H1 (cell line): ENCODE measurements around the gene CCNT2. TPM values are rescaled to one million over a fixed set of nuclear protein-coding genes. Genes with fewer than 3 reads are reported as not detected.

ENCODE experiments used
- BCL11A ChIP-seq, 2 experiments: IDR thresholded peaks; one replicate each; pipeline ENCODE4 v1.6.1; 2011; ENCODE audit warnings: low read depth in 2 of 2, low read length in 2 of 2, mild to moderate bottlenecking in 2 of 2
- CHD1 ChIP-seq: IDR thresholded peaks from 2 replicates; pipeline ENCODE4 v1.6.1; 2012; ENCODE audit warnings: low read depth, low read length, improper control_type of control experiment
- CHD7 ChIP-seq: fragments of 300-600 bp; sonication (generic); IDR thresholded peaks from 2 replicates; pipeline ENCODE4 v1.7.1; 2012; ENCODE audit warnings: low read length, moderate library complexity, mild to moderate bottlenecking, inconsistent platforms; ENCODE audit not compliant: insufficient replicate concordance
- MAX ChIP-seq: IDR thresholded peaks from 2 replicates; pipeline ENCODE4 v1.6.1; 2012; ENCODE audit warnings: inconsistent platforms
- POLR2A ChIP-seq, 2 experiments: IDR thresholded peaks; 1 replicate in 1 of 2; 2 replicates in 1 of 2; pipeline ENCODE4 v1.6.1; 2011; ENCODE audit warnings: low read depth in 2 of 2, low read length in 2 of 2, mild to moderate bottlenecking in 2 of 2; ENCODE audit errors: control extremely low read depth in 1 of 2
- TAF1 ChIP-seq: IDR thresholded peaks from 2 replicates; pipeline ENCODE4 v1.6.1; 2011; ENCODE audit warnings: mild to moderate bottlenecking, low read depth, low read length
- YY1 ChIP-seq: IDR thresholded peaks from 2 replicates; pipeline ENCODE4 v1.6.1; 2011; ENCODE audit warnings: low read depth, mild to moderate bottlenecking, low read length
- polyA plus RNA-seq, 7 experiments: library from polyadenylated mRNA; depleted of rRNA in 3 of 7; stranded (reverse) in 5 of 7; unstranded in 2 of 7; fragments of >200 nt in 5 of 7; fragments of 200-250 nt in 2 of 7; gene quantifications; 1 replicate in 5 of 7; 2 replicates in 1 of 7; 4 replicates in 1 of 7; pipeline versions ENCODE4 v1.2.1 to v1.2.3, GENCODE V29; 2011 to 2013; ENCODE audit warnings: missing spikeins in 2 of 7, mixed read lengths in 2 of 7
- total RNA-seq: library from RNA; stranded (reverse); fragmentation: NEBNext Ultra II Directional; extraction: Animal tissue kit (Norgen Biotek cat#: 25700); gene quantifications from 2 replicates; pipeline ENCODE4 v1.2.1, GENCODE V29; 2021
- TF ChIP-seq, protein P1 (sequence below), 3 experiments: IDR thresholded peaks; 1 replicate in 2 of 3; 2 replicates in 1 of 3; pipeline versions ENCODE4 v1.5.1 to v1.6.1; 2011; ENCODE audit warnings: low read length in 3 of 3, mild to moderate bottlenecking in 3 of 3, inconsistent platforms in 2 of 3, low read depth in 1 of 3, moderate library complexity in 1 of 3; ENCODE audit not compliant: insufficient read depth in 1 of 3; ENCODE audit errors: control extremely low read depth in 1 of 3

Gene CCNT2
- total and polyA plus RNA-seq, 2 of the 8 experiments (the other 6 are each of a cell fraction or from before 2014, with no cell fraction given) = 13.0 to 39.7 TPM

DNA sequence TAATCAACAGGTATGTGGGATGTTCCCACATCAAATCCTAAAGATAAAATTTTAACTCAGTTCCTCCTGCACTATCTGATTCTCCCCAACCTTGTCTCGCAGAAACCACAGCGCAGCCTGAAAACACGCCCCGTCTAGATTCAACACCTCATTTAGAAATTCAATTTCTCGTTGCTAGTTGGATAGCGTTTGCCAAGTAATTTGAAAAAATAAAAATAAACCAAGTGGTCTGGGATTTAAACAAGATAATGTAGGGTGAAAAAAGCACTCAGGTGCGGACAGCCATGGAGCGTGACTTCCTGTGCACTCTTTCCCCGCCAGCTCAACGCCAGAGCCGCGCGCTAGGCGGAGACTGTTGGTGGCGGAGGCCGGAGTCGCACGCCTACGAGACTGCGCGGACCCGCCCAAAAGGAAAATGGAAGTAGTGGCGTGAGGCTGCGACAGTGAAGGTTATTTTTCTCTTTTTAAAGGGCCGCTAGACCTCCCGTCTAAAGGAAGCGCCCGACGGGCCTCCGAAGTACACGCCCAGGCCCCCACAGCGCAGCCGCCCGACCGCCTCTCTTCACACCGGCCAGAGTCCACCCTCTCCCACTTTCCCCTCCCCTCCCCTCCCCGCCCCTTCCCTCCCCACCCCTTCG lies 615 bp upstream of the CCNT2 start (continued):
- TF ChIP-seq CHD7 (no peak), CHD1 (no peak), TAF1 (peak; percentile 83), BCL11A (IDR thresholded peaks at IDR 0.05; ENCODE audit: low read depth in 2 of 2, low read length in 2 of 2) (no peak), YY1 (peak; percentile 77), MAX (peak; percentile 19), POLR2A (IDR thresholded peaks at IDR 0.05; ENCODE audit: control extremely low read depth in 1 of 2, low read depth in 2 of 2, low read length in 2 of 2) (peak; percentile 64 to 68)
- TF ChIP-seq, protein P1, sequence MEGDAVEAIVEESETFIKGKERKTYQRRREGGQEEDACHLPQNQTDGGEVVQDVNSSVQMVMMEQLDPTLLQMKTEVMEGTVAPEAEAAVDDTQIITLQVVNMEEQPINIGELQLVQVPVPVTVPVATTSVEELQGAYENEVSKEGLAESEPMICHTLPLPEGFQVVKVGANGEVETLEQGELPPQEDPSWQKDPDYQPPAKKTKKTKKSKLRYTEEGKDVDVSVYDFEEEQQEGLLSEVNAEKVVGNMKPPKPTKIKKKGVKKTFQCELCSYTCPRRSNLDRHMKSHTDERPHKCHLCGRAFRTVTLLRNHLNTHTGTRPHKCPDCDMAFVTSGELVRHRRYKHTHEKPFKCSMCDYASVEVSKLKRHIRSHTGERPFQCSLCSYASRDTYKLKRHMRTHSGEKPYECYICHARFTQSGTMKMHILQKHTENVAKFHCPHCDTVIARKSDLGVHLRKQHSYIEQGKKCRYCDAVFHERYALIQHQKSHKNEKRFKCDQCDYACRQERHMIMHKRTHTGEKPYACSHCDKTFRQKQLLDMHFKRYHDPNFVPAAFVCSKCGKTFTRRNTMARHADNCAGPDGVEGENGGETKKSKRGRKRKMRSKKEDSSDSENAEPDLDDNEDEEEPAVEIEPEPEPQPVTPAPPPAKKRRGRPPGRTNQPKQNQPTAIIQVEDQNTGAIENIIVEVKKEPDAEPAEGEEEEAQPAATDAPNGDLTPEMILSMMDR (IDR thresholded peaks at IDR 0.05; ENCODE audit: control extremely low read depth in 1 of 3, insufficient read depth in 1 of 3, low read depth in 1 of 3, low read length in 3 of 3) = peak in 2 of 3 experiments; percentile 9 to 31; a peak in 2 of 4 replicates
